Keratinocyte (primary cell): ENCODE results near the gene FOXP2. TPM values are rescaled to one million over a fixed set of nuclear protein-coding genes. Genes with fewer than 3 reads are reported as not detected.

ENCODE experiments used
- DNase-seq: peaks from one replicate; pipeline ENCODE4 v3.0.0-alpha.2; 2011; ENCODE audit warnings: low read depth, missing footprints, low spot score
- FAIRE-seq: peaks from 2 replicates; lab custom pipeline; 2011; peaks lifted over from hg19 to GRCh38; lab: Jason Lieb, UNC
- H2AFZ ChIP-seq: 2 replicates; pipeline ENCODE4 v1.6.0; 2012; ENCODE audit warnings: low read length, control low read depth, inconsistent platforms; ENCODE audit not compliant: control insufficient read depth
- H3K27ac ChIP-seq: 2 replicates; pipeline ENCODE4 v1.5.1; 2011; ENCODE audit warnings: low read length; ENCODE audit not compliant: control insufficient read depth, insufficient read depth
- H3K27me3 ChIP-seq: 3 replicates; pipeline ENCODE4 v1.6.0; 2011; ENCODE audit warnings: low read length; ENCODE audit not compliant: control insufficient read depth, insufficient read depth; ENCODE audit errors: extremely low read depth
- H3K36me3 ChIP-seq, 2 experiments: 2 replicates in 1 of 2; 3 replicates in 1 of 2; pipeline ENCODE4 v1.5.1; 2011; ENCODE audit warnings: low read length in 2 of 2, mild to moderate bottlenecking in 1 of 2; ENCODE audit not compliant: control insufficient read depth in 2 of 2, insufficient read depth in 2 of 2; ENCODE audit errors: extremely low read depth in 1 of 2
- H3K4me1 ChIP-seq: 3 replicates; pipeline ENCODE4 v1.5.1; 2011; ENCODE audit warnings: low read length; ENCODE audit not compliant: control insufficient read depth, insufficient read depth; ENCODE audit errors: extremely low read depth
- H3K4me2 ChIP-seq: 3 replicates; pipeline ENCODE4 v1.6.0; 2011; ENCODE audit warnings: low read depth, low read length; ENCODE audit not compliant: control insufficient read depth, insufficient read depth; ENCODE audit errors: extremely low read depth
- H3K4me3 ChIP-seq, 3 experiments: fragments of 200-600 bp in 1 of 3; sonication (generic) in 1 of 3; 2 replicates in 2 of 3; 3 replicates in 1 of 3; pipeline ENCODE4 v1.5.1; 2011 to 2016; ENCODE audit warnings: low read length in 3 of 3, mild to moderate bottlenecking in 3 of 3, control low read depth in 2 of 3, inconsistent platforms in 1 of 3, low read depth in 1 of 3, mixed read lengths in 1 of 3, mixed run types in 1 of 3, moderate library complexity in 1 of 3; ENCODE audit not compliant: control insufficient read depth in 2 of 3, insufficient read depth in 2 of 3; ENCODE audit errors: extremely low read depth in 1 of 3
- H3K79me2 ChIP-seq: 2 replicates; pipeline ENCODE4 v1.6.0; 2012; ENCODE audit warnings: low read length; ENCODE audit not compliant: control insufficient read depth, insufficient read depth
- H3K9ac ChIP-seq: 3 replicates; pipeline ENCODE4 v1.6.0; 2011; ENCODE audit warnings: low read length; ENCODE audit not compliant: control insufficient read depth, insufficient read depth; ENCODE audit errors: extremely low read depth
- H3K9me1 ChIP-seq: 3 replicates; pipeline ENCODE4 v1.6.0; 2011; ENCODE audit warnings: low read length; ENCODE audit not compliant: control insufficient read depth, insufficient read depth; ENCODE audit errors: extremely low read depth
- H3K9me3 ChIP-seq: 2 replicates; pipeline ENCODE4 v1.5.1; 2012; ENCODE audit warnings: low read depth, low read length; ENCODE audit not compliant: control insufficient read depth
- H4K20me1 ChIP-seq: 3 replicates; pipeline ENCODE4 v1.6.0; 2011; ENCODE audit warnings: low read length; ENCODE audit not compliant: control insufficient read depth, insufficient read depth; ENCODE audit errors: extremely low read depth
- CTCF ChIP-seq, 3 experiments: IDR thresholded peaks in 1 of 3; conservative IDR thresholded peaks in 1 of 3; optimal IDR thresholded peaks in 1 of 3; 2 replicates in 2 of 3; 3 replicates in 1 of 3; pipeline versions ENCODE3 to v1.5.1; 2011; ENCODE audit warnings: low read length in 3 of 3, mild to moderate bottlenecking in 3 of 3, moderate library complexity in 2 of 3, control low read depth in 1 of 3, inconsistent platforms in 1 of 3; ENCODE audit not compliant: insufficient read depth in 2 of 3; ENCODE audit errors: extremely low read depth in 1 of 3
- EZH2 ChIP-seq: IDR thresholded peaks from one replicate; pipeline ENCODE4 v1.6.1; 2012; ENCODE audit warnings: inconsistent platforms, mild to moderate bottlenecking, low read length, moderate library complexity
- dilution Hi-C: fragments of 300-500 bp; cut with MboI; formaldehyde crosslinking; loops from one replicate; pipeline ENCODE4 v1.7.0; 2020; ENCODE audit warnings: low sequenced_read_pairs; ENCODE audit not compliant: extremely low pct_ligation_motif_present
- polyA plus RNA-seq, 5 experiments: library from polyadenylated mRNA; depleted of rRNA in 3 of 5; stranded (reverse) in 3 of 5; stranded (forward) in 1 of 5; unstranded in 1 of 5; fragments of >200 nt; gene quantifications; 1 replicate in 1 of 5; 2 replicates in 3 of 5; 3 replicates in 1 of 5; pipeline versions ENCODE4 v1.2.1 to v1.2.3, GENCODE V29; 2011 to 2012; ENCODE audit warnings: missing spikeins in 2 of 5, low read depth in 1 of 5, low replicate concordance in 1 of 5

FOXP2 gene
- polyA plus RNA-seq, 1 donor (not counting 4 experiments of a cell fraction or from before 2014, with no cell fraction given): 0.98 TPM

- dilution Hi-C loops: no loop called here
- no peak for TF ChIP-seq EZH2
- no peak for TF ChIP-seq CTCF (optimal IDR thresholded peaks at IDR 0.05 in 1 of 3, IDR thresholded peaks at IDR 0.05 in 1 of 3, conservative IDR thresholded peaks at IDR 0.05 in 1 of 3; ENCODE audit: extremely low read depth in 1 of 3, insufficient read depth in 2 of 3, low read length in 3 of 3)
Measured at GRCh38 chr7:114432061-114432460, 17.4 kb downstream of the FOXP2 start.

GRCh38 chr7:114432703-114433102, 18.1 kb downstream of the FOXP2 start:
- Histone ChIP-seq H3K4me3 (no peak overlapping the region), H3K4me2 (no peak overlapping the region), H3K9me1 (no peaks in the 10 kb centered on the region), H3K36me3 (no peaks in the 10 kb centered on the region), H3K9ac (no peak overlapping the region), H2AFZ (no peak overlapping the region), H3K27ac (no peak overlapping the region), H3K27me3 (no peaks in the 10 kb centered on the region), H4K20me1 (no peaks in the 10 kb centered on the region), H3K4me1 (no peaks in the 10 kb centered on the region), H3K9me3 (no peaks in the 10 kb centered on the region), H3K79me2 (no peaks in the 10 kb centered on the region)
- no peak for FAIRE-seq
- dilution Hi-C loops: no loop called here
- no peak for DNase-seq
- TF ChIP-seq EZH2 (no peak), CTCF (optimal IDR thresholded peaks at IDR 0.05 in 1 of 3, IDR thresholded peaks at IDR 0.05 in 1 of 3, conservative IDR thresholded peaks at IDR 0.05 in 1 of 3; ENCODE audit: extremely low read depth in 1 of 3, insufficient read depth in 2 of 3, low read length in 3 of 3) (no peak)

More at GRCh38 chr7:114432061-114432460, 17.4 kb downstream of the FOXP2 start:
- Histone ChIP-seq H3K27me3 (no peaks in the 10 kb centered on the region), H3K4me1 (no peaks in the 10 kb centered on the region), H3K9ac (no peak overlapping the region), H3K4me2 (no peak overlapping the region), H4K20me1 (no peaks in the 10 kb centered on the region), H3K36me3 (no peaks in the 10 kb centered on the region), H3K27ac (no peak overlapping the region), H2AFZ (no peak overlapping the region), H3K9me1 (no peaks in the 10 kb centered on the region), H3K9me3 (no peaks in the 10 kb centered on the region), H3K4me3 (no peak overlapping the region), H3K79me2 (no peaks in the 10 kb centered on the region)
- DNase-seq (no peak), FAIRE-seq (no peak)
